ENCODE measurements around the gene RELL1.
"Not testable (repeated sequence)": the region's sequence is repeated elsewhere in the genome, so short reads cannot be mapped to it uniquely, and the experiment has no call there.

The RELL1 gene

GRCh38 chr4:37693030-37693429 lies 6.9 kb upstream of the RELL1 start:
- DNase-seq (ENCODE audit: low read depth in 3 of 3) = no peak

GRCh38 chr4:37690976-37691375 lies 4.8 kb upstream of the RELL1 start:
- no peak for DNase-seq (ENCODE audit: low read depth in 3 of 3)

- no peak for DNase-seq (ENCODE audit: low read depth in 3 of 3)
These were observed 3.3 kb upstream of the RELL1 start for GRCh38 chr4:37689353-37690095.

- no peak for DNase-seq (ENCODE audit: low read depth in 3 of 3)
These were observed 1.5 kb upstream of the RELL1 start for GRCh38 chr4:37687681-37688080.

GRCh38 chr4:37687194-37687562 lies 1.0 kb upstream of the RELL1 start:
- DNase-seq (ENCODE audit: low read depth in 3 of 3) = no peak

GRCh38 chr4:37685823-37686372 lies 278 bp downstream of the RELL1 start:
- DNase-seq (ENCODE audit: low read depth in 3 of 3) = peak in 2 of 3 experiments; percentile 15 to 45

GRCh38 chr4:37685161-37685822 lies 884 bp downstream of the RELL1 start:
- DNase-seq (ENCODE audit: low read depth in 3 of 3) = no peak

GRCh38 chr4:37684154-37684553 lies 2.0 kb downstream of the RELL1 start:
- no peak for DNase-seq (ENCODE audit: low read depth in 3 of 3)

- DNase-seq (ENCODE audit: low read depth in 3 of 3) = no peak
These were observed 3.3 kb downstream of the RELL1 start for GRCh38 chr4:37682701-37683401.

GRCh38 chr4:37680089-37680488 lies 6.1 kb downstream of the RELL1 start:
- DNase-seq (ENCODE audit: low read depth in 3 of 3) = no peak

GRCh38 chr4:37679301-37679700 lies 6.9 kb downstream of the RELL1 start:
- DNase-seq (ENCODE audit: low read depth in 3 of 3) = no peak

GRCh38 chr4:37678624-37679023 lies 7.6 kb downstream of the RELL1 start:
- DNase-seq (ENCODE audit: low read depth in 3 of 3) = no peak

GRCh38 chr4:37675587-37676290 lies 10.4 kb downstream of the RELL1 start:
- no peak for DNase-seq (ENCODE audit: low read depth in 3 of 3)

- no peak for DNase-seq (ENCODE audit: low read depth in 3 of 3)
These were observed 11.7 kb downstream of the RELL1 start for GRCh38 chr4:37674439-37674838.

- no peak for DNase-seq (ENCODE audit: low read depth in 3 of 3)
These were observed 12.5 kb downstream of the RELL1 start for GRCh38 chr4:37673538-37674192.

GRCh38 chr4:37671072-37671471 lies 15.1 kb downstream of the RELL1 start:
- no peak for DNase-seq (ENCODE audit: low read depth in 3 of 3)

- no peak for DNase-seq (ENCODE audit: low read depth in 3 of 3)
These were observed 15.9 kb downstream of the RELL1 start for GRCh38 chr4:37670249-37670648.

- DNase-seq (ENCODE audit: low read depth in 3 of 3) = not testable (repeated sequence)
These were observed 17.1 kb downstream of the RELL1 start for GRCh38 chr4:37669124-37669523.

GRCh38 chr4:37667197-37668100 lies 18.7 kb downstream of the RELL1 start:
- no peak for DNase-seq (ENCODE audit: low read depth in 3 of 3)

- DNase-seq (ENCODE audit: low read depth in 3 of 3) = peak in 1 of 3 experiments; percentile 27
These were observed 19.5 kb downstream of the RELL1 start for GRCh38 chr4:37666625-37667071.
